GM19238 (cell line): Measurements from ENCODE around the gene ZBTB5.
"Not testable (repeated sequence)": the region's sequence is repeated elsewhere in the genome, so short reads cannot be mapped to it uniquely, and the experiment has no call there.

ENCODE experiments used
- DNase-seq: peaks from one replicate; pipeline ENCODE4 v3.0.0; 2011; ENCODE audit warnings: low spot score; ENCODE audit not compliant: insufficient read length

Gene ZBTB5

DNA sequence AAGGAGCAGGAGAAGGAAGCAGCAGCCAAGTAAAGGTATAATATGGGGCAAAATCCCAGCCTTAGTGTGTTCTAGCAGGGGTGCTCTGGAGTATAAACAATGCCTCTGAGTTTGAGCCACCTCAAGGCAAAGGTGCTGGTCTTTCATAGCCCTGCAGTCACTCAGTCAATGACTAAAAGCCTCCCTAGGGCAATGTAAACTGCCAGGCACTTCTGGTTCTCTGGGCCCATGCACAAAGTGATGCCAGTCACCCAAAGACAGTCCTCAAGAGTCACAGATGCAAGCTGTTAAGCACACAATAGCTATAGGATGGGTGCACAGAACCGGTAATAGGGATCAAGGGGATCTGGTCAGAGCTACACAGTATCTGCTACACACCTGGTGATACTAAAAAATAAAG is 12.6 kb downstream of the ZBTB5 start:
- no peak for DNase-seq

DNA sequence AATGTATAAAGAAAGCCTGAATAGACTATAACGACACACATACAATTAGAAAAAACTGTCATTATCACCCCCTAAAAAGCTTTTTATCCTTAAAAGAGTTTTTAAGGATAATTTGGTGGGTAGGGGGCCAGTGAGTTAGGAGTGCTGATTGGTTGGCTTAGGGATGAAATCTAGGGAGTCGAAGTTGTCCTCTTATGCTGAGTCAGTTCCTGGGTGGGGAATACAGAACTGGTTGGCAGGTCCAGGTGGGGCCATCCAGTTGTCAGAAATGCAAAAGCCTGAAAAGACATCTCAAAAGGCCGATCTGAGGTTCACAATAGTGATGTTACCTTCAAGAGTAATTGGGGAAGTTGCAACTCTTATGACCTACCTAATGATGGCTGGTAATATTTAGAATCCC is 13.6 kb downstream of the ZBTB5 start:
- DNase-seq: no peak

GRCh38 chr9:37449862-37450632 is 15.2 kb downstream of the ZBTB5 start:
- no peak for DNase-seq

- DNase-seq: no peak
Measured at GRCh38 chr9:37447111-37447510, 18.1 kb downstream of the ZBTB5 start.

- DNase-seq: no peak
Measured at GRCh38 chr9:37446401-37446800, 18.8 kb downstream of the ZBTB5 start.

DNA sequence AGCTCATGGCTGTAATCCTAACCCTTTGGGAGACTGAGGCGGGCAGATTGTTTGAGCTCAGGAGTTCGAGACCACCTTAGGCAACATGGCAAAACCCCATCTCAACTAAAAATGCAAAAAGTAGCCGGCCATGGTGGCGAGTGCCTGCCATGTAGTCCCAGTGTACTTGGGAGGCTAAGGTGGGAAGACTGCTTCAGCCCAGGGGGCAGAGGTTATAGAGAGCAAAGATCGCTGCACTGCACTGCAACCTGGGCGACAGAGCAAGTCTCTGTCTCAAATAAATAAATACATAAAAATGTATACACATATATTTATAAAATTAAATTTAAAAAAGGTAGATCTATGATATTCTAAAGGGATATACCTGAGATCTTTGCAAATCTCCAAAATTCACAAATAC is 19.4 kb downstream of the ZBTB5 start:
- DNase-seq: no peak

DNA sequence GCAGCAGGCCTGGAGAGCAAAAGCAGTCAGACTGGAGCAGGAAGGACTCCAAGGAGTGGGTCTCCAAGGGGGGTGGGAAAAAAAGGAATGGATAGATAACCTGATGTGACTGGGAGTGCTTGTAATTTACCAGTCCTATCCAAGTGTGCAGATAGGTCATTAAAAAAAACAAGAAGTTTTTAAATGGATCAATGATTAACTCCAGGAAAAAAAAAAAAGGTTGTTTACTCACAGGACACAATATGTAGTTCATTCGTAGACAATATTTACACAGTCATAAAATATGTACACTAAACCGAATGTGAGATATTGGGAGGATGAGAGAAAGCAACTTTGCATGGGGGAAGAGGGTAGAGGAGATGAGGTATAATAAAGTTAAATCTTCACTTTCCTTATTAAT is 20.4 kb downstream of the ZBTB5 start:
- DNase-seq: no peak

DNA sequence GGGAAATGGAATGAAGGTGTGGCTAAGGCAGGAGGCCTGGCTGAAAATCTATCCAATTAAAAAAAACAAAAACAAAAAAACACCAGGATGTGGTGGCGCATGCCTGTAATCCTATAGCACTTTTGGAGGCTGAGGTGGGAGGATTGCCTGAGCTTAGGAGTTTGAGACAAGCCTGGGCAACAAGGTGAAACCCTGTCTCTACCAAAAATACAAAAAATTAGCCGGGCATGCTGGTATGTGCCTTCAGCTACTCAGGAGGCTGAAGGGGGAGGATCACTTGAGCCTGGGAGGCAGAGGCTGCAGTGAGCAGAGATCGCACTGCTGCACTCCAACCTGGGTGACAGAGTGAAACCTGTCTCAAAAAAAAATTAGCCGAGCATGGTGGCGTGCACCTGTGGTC is 21.7 kb downstream of the ZBTB5 start:
- DNase-seq: no peak

DNA sequence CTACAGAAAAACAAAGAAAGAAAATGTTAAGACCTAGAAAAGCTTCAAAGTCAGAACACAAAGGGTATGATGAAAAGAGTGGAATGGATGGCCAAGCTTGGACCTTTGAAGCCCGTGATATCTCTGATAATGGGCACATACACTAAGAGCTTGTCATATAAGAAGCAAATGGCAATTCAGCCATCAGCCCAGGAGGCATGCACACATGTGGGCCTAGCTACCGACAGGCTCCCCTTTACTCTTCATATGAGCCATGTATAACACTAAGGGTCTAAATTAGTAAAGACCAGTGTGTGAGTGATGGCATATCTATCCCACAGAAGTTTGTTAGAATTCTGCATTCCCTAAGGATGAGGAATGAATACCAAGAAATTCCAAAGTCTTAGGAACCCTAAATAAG is 22.7 kb downstream of the ZBTB5 start:
- no peak for DNase-seq

- no peak for DNase-seq
Measured at GRCh38 chr9:37441776-37442370, 23.4 kb downstream of the ZBTB5 start.

GRCh38 chr9:37438359-37438758 is 26.9 kb downstream of the ZBTB5 start:
- no peak for DNase-seq

DNA sequence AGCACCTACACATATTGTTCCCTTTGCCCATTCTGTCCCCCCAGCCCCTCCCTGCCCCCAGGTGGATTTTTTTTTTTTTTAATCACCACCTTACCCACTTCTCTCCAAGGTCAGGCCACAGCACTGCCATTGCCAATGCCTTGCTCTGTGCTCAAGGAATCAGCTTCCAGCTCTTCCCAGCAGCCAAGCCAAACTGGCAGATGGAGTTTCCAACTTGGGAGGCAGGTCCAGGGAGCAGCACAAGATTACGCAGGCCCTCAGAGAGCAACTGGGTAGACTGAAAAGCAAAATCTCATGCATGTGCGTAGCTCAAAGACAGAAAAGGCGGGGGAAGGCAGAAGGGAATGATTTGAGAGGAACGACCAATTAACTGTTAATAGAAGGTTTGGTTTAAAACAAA is 27.6 kb downstream of the ZBTB5 start:
- no peak for DNase-seq

DNA sequence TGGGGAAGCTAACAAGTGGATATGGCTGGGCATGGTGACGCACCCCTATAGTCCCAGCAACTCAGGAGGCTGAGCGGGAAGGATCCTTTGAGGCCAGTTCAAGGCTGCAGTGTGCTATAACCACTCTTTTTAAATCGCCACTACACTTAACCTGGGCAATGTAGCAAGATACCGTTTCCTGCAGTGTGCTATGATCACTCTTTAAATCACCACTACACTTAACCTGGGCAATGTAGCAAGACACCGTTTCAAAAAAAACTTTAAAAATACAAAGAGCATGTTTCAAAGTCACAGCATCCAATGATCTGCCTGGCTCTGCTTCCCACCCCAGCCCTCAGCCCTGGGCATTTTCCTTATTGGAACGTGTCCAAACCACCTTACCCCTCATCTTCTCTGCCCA is 28.2 kb downstream of the ZBTB5 start:
- no peak for DNase-seq

- DNase-seq: no peak
Measured at GRCh38 chr9:37436540-37436939, 28.7 kb downstream of the ZBTB5 start.

DNA sequence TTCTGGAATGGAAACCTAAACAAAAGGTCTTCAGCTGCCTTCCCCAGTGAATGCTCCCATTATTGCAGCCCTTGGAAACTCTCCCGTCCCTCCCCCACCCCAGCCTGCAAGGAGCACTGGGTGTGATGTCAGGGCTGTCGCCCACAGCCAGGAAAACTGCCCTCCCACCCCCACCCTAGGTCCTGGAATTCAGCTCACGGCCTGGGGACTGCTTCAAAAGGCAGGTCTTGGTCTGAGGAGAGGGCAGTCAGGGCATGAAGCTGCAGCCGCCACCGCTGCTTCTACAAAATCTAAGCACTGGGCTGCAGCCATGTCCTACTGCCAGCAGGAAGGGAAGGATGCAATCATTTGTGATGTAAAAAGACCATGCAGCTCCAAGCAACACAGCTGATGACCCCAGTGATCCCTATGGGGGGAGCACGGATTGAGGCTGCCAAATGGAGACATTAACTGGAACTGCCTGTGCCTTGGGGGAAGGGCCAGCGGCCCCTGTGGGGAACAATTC is 31.3 kb downstream of the ZBTB5 start:
- DNase-seq: no peak

DNA sequence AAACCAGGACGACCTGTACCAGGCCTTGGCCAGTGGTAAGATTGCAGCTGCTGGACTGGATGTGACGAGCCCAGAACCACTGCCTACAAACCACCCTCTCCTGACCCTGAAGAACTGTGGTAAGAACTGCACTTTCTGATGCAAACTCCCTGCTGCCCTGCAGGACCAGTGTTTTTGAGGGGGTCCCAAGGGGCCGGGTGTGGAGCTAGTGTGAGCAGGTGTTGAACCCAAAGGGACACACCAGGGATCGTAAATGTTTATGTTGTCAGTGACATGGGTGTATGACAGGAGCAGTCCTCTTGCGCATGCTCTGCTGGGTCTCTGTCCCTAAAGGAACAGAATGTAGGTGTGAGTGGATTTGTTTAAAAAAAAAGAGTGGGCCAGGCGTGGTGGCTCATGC is 33.2 kb downstream of the ZBTB5 start:
- DNase-seq: no peak

GRCh38 chr9:37430841-37431597 is 34.2 kb downstream of the ZBTB5 start:
- no peak for DNase-seq

GRCh38 chr9:37429441-37430285 is 35.6 kb downstream of the ZBTB5 start:
- no peak for DNase-seq

- no peak for DNase-seq
Measured at GRCh38 chr9:37428345-37428744, 36.9 kb downstream of the ZBTB5 start.

GRCh38 chr9:37426846-37427245 is 38.4 kb downstream of the ZBTB5 start:
- DNase-seq: no peak

DNA sequence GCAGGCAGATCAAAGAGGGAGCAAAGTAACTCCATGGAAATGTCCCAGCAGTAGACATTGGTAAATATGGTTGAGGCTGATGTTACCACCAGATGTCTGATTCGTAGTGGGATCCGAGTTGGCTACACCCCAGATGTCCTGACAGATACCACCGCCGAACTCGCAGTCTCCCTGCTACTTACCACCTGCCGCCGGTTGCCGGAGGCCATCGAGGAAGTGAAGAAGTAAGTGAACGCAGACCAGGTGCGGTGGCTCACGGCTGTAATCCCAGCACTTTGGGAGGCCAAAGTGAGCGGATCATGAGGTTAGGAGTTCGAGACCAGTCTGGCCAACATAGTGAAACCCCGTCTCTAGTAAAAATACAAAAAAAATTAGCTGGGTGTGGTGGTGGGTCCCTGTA is 38.8 kb downstream of the ZBTB5 start:
- DNase-seq: not testable (repeated sequence)
